ENCODE measurements around the gene NBEA.
"Not testable (repeated sequence)": the region's sequence is repeated elsewhere in the genome, so short reads cannot be mapped to it uniquely, and the experiment has no call there.

DNA sequence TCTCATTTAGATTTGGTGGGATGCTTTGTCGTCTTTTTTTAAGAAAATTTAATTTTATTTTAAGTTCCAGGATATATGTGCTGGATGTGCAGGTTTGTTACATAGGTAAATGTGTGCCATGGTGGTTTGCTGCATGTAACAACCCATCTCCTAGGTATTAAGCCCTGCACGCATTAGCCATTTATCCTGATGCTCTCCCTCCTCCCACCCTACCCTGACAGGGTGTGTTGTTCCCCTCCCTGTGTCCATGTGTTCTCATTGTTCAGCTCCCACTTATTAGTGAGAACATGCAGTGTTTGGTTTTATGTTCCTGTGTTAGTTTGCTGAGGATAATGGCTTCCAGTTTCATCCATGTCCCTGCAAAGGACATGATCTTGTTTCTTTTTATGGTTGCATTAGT is 61.7 kb downstream of the NBEA start:
- TF ChIP-seq, protein P1, sequence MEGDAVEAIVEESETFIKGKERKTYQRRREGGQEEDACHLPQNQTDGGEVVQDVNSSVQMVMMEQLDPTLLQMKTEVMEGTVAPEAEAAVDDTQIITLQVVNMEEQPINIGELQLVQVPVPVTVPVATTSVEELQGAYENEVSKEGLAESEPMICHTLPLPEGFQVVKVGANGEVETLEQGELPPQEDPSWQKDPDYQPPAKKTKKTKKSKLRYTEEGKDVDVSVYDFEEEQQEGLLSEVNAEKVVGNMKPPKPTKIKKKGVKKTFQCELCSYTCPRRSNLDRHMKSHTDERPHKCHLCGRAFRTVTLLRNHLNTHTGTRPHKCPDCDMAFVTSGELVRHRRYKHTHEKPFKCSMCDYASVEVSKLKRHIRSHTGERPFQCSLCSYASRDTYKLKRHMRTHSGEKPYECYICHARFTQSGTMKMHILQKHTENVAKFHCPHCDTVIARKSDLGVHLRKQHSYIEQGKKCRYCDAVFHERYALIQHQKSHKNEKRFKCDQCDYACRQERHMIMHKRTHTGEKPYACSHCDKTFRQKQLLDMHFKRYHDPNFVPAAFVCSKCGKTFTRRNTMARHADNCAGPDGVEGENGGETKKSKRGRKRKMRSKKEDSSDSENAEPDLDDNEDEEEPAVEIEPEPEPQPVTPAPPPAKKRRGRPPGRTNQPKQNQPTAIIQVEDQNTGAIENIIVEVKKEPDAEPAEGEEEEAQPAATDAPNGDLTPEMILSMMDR (IDR thresholded peaks at IDR 0.05), result not testable (repeated sequence)
- TF ChIP-seq POLR2AphosphoS5 (IDR thresholded peaks at IDR 0.05; ENCODE audit: insufficient read depth in 1 of 2, low read depth in 1 of 2), result not testable (repeated sequence)

Data from vagina (tissue), 2 donors.